DMS53 treated with DMSO at 0.1 percent for 48 hours (cell line): ENCODE measurements around the gene KRT84.

ENCODE experiments used
- DNase-seq: peaks from one replicate; lab custom pipeline; 2025; ENCODE audit not compliant: unreplicated experiment; lab: John Stamatoyannopoulos, UW

The KRT84 gene

DNA sequence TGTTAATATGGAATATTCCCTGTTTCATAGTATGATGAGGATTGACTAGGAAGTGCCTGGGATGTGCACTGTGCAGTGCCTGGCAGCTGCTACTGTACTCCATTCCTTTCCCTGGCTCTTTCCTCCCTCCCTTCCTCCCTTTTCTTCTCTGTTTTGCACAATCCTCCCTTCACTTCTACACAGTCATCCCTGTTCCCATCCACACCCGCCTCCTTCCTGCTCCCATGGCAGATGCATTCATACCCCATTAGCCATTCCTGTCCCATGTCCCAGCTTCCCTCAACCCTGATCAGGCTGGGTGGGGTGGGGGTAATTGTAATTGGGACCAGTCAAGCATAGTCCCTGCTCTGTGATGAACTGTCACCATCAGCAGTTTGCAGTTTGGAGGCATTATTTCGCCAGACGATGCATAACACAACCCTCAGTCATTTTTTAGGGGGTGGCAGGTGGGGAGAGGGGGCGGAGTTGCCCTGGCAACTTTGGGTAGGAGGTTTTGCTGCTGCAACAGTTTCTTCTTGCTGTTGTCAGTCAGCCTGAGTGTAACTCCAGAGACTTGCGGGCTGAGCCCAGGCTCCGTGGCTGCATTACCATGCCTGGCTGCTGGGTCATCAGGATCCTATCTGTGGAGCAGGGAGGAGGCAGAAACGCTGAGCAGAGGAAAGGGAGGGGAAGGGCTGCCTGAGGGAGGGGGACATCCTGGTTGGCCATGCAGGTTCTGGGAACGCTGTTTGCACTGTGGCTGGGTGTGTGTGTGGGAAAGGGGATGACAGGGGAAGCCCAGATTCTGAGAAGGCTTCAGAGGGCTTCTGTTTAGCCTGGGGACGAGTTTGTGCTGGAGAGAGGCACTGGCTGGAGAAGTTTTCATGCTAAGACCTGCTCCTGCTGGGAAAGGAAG, 4.1 kb upstream of the KRT84 start:
- DNase-seq: no peak

DNA sequence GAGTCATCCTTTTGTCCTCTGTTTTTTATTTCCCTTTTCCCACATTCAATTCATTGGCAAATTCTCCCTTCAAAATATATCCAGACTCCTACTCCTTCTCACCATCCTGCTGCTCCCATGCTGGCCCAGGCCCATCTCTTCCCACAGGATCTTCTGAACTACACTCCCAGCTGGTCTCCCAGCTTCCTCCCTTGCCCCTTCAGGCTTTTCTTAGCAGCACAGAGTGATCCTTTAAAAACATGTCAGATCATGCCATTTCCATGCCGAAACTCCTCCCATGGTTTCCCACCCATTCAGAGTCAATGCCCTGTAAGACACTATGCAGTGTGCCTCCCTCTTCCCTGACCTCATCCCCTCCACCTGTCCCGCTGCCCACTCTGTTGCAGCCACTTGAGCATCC, 2.4 kb upstream of the KRT84 start:
- no peak for DNase-seq

DNA sequence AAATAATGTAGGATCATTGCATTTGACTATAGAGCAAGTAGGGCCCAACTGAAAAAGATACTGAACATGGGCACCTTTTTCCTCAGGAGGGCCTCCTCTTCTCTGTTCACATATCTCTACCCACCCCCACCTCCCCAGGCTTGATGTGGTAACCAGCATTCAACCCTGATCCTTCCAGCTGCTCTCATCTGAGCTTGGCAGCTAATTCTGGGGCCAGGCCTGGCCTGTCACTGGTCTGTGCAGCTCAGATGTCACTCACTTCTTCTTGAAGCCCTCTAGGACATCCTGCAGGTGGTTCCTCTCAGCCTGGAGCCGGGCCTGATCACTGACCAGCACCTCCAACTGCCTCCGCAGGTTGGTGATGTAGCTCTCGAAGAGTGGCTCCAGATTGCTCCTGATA, 2.1 kb downstream of the KRT84 start:
- no peak for DNase-seq

DNA sequence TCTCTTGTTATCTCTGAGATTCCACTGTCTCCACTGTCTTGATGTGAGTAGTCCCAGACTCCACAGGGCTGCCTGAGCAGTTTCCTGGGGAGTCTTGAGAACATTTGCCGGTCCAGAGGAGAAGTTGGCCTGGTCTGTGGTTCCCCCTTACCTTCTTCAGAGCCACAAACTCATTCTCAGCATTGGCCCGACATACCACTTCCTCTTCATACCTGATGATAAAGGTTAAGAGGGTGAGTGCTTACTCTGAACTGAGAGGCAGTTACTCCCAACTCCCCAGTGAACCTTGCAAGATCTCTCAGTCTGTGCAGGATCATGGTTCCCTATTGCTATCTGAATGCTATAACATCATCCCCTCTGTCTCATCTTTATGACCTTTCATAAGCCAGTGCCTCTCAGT, 2.6 kb downstream of the KRT84 start:
- no peak for DNase-seq

DNA sequence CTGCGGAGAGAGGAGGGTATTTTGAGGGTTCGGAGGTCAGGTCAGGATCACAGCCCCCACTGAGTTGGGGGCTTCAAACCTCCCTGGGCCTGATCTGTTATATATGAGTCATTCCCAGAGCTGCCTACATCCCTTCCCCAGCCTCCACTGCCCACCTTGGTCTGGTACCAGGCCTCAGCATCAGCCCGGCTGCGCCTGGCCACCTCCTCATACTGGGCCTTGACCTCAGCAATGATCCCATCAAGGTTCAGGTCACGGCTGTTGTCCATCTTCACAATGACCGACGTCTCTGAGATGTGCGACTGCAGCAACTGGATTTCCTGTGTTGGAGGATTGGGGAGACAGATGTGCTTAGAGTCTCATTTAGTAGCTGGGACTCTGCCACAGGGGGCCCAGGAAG, 4.2 kb downstream of the KRT84 start:
- no peak for DNase-seq

- no peak for DNase-seq
Measured at GRCh38 chr12:52380271-52380694, 5.2 kb downstream of the KRT84 start.

DNA sequence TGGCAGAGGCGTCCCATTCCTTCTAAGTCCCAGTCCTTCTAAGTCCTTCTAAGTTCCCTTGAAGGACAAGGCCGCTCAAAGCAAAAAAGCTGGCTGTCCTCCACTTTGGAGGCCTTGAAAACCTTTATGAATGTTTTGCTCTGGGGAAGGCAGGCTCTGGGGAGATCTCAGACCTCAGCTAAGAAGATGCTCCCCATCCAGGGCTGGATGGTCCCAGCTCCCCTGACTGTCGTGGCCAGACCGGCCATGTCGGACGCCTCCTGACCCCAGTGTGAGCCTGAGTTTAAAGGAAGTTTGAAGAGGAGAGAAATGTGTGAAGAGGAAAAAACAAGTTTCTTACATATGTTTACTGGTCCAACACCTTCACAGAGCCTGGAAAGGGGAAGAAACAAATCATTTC, 5.9 kb downstream of the KRT84 start:
- no peak for DNase-seq

DNA sequence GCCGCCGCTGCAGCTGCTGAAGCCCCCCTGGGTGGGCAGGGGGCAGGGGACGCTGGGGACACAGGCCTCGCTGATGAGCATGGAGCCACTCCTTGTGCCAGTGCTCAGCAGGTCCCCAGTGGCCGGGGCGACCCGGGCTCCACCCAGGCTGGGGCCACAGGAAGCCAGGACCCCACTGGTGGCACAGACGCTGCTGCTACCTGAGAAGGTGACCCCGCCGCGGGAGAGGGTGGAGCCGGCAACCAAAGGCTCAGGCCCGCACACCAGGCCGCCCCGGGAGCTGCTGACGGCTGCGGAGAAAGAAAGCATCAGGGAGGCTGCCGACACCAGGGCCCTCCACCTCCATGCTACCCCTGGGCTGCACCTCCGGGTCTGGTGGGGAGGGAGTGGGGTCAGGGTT, 7.4 kb downstream of the KRT84 start:
- no peak for DNase-seq

DNA sequence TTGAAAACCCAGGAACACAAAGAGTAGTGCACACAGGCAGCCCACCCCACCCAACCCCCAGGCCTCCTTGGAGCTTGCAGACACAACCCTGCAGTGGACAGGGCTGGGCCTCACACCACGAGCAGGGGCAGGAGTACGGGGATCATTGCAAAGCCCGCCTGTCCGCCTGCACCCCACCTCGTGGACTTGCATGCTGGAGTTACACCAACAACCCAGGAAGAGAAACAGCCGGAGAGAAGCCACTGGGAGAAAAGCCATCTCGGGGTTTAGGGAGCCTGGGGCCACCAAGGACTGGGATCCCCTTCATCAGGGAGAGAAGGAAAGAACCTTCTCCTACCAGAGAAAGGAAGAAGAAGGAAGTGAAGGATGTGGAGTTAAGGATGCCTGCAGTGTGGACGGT, 8.2 kb downstream of the KRT84 start:
- no peak for DNase-seq

GRCh38 chr12:52372216-52373154, 13.0 kb downstream of the KRT84 start:
- DNase-seq: peak; percentile 70

DNA sequence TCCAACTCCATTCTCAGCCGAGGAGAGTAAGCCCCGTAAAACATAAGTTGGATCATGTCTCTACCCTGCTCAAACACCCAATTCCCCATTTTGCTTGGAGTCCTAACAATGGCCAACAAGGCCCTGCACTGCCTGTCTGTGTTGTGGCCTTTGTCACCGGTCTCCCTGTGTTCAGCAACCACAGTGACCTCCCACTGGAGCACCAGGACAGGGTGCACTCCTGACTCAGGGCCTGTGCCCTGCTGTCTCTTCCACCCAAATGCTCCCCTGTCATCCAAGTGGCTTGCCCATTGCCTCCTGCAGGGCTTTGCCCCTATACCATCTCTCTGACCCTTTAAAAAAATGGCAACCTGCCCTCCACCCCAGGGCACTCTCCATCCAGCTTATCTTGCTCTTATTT, 13.7 kb downstream of the KRT84 start:
- DNase-seq: no peak

DNA sequence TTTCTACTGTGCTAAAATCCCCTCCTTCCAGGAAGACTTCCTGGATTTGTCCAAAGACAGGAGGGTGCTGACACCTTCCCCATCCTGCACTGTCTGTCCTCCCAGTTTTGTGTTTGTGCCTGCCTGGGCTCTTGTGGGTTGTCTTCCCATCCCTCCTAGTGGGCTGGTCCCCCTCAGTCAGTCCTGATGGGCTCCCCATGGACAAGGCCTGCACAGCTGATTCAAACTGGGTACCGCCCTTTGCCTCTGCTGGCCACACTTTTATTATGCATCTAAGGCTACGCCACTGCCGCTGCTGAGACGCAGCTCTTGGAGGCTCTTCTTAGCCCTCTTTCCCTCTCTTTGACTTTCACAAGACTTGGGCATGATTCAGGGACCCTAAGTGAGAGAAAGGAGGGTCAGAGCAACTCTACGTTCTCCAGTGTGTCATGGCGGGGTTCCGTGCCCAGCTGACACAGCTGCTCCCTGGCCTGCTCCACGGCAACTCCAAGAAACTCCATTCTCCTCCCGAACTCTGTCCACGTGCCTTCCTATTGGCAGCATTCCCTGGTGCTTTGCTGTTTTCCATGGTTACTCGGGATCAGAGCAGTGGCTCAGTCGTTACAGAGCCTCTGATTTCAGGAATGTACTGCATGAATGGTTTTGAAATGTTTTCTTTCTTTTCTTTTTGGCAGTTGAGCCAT, 14.4 kb downstream of the KRT84 start:
- no peak for DNase-seq

DNA sequence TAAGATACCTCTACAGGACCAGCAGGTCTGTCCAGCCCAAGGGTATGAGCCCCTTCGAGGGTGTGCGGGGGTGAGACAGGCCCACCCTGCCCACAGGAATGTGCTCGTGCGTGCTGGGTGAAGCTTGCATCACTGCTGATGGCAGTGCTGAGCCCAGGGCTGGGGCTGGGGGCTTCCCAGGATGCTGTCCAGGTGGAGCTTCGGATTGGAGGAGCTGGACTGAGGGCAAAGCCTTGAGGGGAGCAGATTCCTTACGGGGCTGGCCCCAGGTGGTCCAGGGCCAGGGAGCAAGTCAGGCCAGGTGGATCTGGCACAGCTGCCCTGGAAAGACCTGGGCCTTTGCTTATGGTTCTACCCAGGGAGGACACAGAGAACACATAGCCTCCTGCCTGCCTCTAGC, 15.6 kb downstream of the KRT84 start:
- no peak for DNase-seq

GRCh38 chr12:52369211-52369610, 16.2 kb downstream of the KRT84 start:
- no peak for DNase-seq

DNA sequence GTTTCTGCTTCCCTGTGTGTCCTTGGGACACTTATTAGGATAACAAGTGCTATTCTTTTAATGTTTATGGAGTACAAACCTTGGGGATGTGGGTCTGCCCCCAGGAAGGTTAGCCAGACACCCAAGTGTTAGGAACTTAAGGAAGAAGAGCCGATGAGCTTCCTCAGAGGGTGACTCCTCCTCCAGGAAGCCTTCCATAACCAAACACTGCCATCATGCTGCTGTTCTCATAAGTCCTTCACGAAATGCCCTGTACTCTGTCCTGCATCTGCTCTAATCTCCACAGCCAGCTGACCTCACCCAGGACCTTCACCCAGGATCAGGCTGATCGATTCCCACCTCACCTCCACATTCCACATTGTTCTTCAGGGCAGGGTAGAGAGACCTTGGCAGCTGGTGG, 16.9 kb downstream of the KRT84 start:
- DNase-seq: no peak

DNA sequence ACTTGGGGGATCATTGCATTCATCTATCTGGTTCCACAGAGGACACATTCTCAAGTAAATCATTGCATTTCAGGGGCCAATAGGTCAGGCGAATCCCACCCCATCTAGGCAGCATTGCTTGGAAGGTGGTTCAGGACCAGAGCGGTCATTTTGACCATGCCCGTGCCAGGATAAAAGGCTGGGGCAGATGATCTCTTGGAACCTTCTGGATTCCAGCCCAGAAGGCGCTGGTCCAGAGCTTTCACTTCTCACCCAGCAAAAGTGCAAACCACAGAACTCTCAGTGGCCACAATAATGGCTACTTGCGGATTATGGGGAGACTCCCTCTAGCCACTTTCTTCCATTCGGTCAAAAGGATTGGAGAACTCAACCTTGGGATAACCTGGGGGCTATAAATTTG, 17.6 kb downstream of the KRT84 start:
- DNase-seq: no peak

DNA sequence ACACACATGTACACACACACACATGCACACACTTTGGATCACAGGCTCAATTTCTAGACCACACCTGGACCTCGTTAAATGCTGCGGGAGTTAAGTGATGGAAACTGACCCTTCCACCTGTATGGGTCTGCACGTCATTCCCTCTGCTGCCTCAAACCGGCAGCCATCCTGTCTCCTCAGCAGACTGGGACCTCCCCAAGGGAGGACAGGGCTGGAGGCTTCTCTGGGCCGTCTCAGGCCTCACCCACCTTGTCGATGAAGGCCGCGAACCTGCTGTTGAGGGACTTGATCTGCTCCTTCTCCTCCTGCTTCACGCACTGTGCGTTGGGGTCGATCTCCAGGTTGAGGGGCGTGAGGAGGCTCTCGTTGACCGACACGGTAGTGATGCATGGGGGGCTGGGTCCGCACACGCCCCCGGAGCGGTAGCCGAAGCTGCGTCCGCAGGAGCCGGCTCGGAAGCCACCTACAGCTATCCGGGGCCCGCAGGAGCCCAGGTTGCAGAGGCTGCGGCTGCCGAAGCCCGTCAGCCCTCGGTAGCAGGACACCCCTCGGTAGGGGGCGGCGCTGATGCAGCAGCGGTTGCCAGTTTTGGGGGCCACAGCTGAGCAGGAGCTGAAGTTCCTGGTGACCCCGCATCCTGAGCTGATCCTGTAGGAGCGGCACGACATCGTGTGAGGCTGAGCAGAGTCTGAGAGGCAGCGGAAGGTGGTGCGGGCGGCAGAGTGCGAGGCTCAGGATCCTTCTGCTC, 18.5 kb downstream of the KRT84 start, which contains the start of gene KRT85:
Gene KRT85 (minus strand): TSS at position 744 of the 748 bp plus-strand sequence. CDS start 76 bp downstream, at position 668.
- no peak for DNase-seq

GRCh38 chr12:52364901-52365489, 20.5 kb downstream of the KRT84 start:
- DNase-seq: no peak

GRCh38 chr12:52364061-52364460, 21.4 kb downstream of the KRT84 start:
- no peak for DNase-seq

GRCh38 chr12:52363111-52363679, 22.3 kb downstream of the KRT84 start:
- DNase-seq: no peak
